KG1 (cell line): ENCODE results near the gene WDR7.

Experiments used
- DNase-seq: peaks from one replicate; lab custom pipeline; 2025; lab: John Stamatoyannopoulos, UW

The WDR7 gene

GRCh38 chr18:56890632-56891031 lies 239.5 kb downstream of the WDR7 start:
- no peak for DNase-seq

- no peak for DNase-seq
Observed at GRCh38 chr18:56891116-56891515, 240.0 kb downstream of the WDR7 start.

DNA sequence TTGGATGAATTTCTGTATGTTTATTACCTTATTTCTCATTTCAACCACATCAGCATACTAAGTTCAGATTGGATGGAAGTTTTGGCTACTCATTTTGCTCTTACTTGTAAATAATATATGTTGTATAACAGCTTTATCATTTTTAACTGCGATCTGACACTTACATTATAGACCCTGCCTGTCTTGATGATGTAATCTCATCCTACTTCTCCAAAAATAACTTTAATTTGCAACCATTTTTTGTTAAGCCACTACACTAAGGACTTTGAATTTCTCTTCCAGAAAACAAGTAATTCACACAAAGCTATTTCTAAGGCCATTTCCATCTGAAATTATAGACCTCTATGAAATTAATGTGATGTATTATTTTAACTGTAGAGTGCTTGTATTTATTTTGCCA lies 240.7 kb downstream of the WDR7 start:
- DNase-seq = no peak

GRCh38 chr18:56897122-56897521 lies 246.0 kb downstream of the WDR7 start:
- DNase-seq = no peak

DNA sequence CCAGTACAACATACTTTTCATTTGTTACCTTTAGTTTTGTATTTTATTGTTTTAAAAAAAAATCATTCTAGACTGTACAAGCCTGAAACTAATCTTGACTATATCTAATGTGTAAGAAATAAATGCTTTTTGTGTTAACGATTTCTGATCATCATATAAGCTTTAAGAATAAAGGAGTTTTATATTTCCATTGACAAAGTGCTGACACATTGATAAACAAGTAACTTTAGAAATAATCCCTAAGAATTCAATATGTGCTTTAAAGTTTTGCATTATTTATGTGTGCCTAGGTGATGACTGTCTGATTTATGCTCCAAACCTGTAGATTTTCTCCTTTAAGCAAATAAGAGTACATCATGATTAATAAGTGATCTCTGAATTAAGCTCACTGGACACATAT lies 248.5 kb downstream of the WDR7 start:
- DNase-seq = no peak

DNA sequence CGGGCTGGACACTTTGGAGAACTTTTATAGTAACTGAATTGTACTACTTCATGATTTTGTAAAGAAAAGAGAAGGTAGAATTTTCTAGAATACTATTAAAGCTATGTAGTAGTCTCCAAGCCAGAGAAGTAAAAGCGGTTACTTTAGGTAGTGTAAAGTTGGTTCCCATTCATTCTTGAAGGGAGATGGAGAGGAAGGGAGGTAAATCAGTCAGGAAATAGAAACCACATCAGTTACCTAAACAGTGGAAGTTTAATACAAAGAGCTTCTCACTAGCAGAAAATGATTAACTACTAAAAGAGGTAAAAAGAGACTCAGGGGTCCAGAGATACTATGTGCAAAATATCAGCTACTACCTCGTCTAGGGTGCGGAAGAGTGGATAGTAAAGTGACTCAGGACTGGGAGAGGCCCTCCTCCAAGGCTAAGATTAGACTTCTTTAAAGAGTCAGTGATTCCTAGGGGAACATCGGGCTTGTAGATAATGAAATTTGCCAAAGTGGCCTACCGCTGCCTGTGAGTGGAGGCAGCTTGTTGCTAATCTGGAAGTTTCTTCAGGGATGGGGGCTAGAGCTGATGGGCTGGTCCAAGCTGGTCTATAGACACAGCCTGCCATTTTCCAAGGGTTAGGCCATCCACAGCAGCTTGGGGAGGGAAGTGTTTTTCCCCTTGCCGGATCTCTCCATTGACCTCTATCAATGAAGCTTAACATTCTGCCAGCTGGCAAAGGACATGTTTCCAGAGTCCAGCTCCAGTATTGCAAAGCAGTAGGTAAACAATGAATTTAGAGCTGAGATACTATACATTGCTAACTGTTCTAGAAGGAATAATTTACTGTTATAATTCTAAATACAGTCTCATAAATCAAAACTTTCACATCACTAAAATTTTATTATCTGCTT lies 249.3 kb downstream of the WDR7 start:
- no peak for DNase-seq

- DNase-seq = no peak
Observed at GRCh38 chr18:56901919-56902318, 250.8 kb downstream of the WDR7 start.

DNA sequence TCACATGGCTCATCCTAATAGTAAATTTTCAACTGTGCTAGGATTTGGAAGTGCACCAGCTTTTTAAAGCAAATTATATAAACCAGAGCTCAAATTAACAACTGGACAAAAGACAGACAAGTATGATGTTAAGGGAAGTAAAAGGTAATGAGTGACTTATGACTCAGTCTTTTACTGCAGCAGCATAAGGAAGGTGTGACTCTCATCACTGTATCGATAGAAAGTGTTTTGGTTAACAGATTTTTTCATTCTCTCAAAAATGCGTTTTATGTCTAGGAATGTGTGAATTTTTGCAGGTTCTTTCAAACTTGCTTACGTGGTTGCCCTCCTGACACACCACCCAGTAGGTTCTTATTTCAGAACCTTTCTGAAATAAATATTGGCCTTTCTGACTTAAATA lies 251.5 kb downstream of the WDR7 start:
- no peak for DNase-seq

- DNase-seq = no peak
Observed at GRCh38 chr18:56903686-56904085, 252.5 kb downstream of the WDR7 start.

GRCh38 chr18:56907771-56908170 lies 256.6 kb downstream of the WDR7 start:
- no peak for DNase-seq

DNA sequence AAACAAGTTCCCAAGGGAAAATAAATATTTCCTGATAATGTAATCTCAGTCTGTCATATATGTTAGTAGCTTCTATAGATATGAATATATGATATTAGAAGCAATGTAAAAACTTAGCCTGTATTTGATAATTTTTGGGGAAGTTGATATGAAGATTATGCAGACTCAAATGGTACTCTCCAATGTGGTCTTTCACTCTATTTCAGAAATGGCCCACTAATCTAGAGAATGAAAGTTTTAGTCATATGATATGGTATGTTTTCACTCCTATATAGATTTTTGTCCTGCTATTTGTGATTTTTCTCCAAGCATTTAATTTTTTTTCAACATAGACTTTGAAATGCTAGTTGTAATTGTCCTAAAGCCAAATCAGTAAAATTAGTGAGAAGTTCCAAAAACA lies 259.1 kb downstream of the WDR7 start:
- DNase-seq = no peak

DNA sequence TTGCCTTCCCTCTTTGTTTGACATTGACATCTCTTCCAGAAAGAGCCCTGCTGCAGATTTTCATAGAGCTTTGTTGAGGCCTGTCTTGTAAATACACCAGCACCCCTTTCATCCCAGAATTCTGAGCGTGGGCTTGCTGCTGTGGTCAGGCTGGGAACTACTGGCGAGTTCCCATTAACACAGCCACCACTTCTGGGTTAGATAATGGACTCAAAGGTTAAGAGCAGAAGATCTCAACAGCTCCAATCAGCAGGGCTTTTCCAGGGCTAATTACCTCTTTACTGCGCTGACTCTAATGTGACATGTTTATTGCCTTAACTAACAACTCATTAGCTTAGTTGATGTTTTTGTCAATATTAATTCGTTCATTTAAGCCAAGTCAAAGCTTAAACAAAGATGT lies 259.8 kb downstream of the WDR7 start:
- DNase-seq = no peak

- DNase-seq = no peak
Observed at GRCh38 chr18:56913941-56914340, 262.8 kb downstream of the WDR7 start.

GRCh38 chr18:56919190-56919589 lies 268.0 kb downstream of the WDR7 start:
- DNase-seq = no peak

- DNase-seq = no peak
Observed at GRCh38 chr18:56921896-56922480, 270.8 kb downstream of the WDR7 start.

DNA sequence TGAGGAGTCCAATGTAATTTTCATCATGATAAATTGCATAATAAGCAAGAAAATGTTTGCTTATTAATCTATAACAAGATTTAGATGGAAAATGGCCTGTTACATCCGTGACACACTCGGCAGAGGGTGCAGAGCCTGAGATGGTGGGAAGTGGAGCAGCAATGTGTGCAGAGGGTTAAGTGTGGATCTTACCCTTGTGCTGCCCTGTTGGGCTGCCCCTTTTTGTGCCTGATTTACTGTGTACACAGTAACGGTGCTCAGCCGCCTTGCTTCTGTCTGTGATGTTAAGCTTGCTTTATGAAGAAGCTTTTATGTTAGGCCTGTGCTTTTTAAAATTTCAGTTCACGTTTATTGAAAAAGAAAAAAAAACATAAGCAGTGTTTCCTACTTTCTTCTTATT lies 275.6 kb downstream of the WDR7 start:
- DNase-seq = no peak

DNA sequence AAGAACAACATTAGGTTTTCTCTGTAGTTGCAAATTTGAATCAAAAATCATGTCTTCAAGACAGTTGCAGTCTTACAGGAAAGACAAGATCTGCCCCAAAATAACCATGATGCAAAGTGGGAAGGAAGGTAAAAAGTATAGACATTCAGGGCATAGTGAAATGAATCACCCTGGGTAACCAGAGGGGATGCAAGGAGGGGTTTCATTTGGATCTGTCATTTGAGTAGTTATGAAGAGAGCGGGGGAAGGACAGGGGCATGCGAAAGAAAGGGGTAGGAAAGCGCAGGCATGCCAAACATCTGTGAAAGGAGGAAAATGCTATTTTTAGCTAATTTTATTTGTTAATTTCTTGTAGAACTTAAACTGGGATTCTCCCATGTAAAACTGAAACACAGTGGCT lies 276.6 kb downstream of the WDR7 start:
- DNase-seq = no peak

DNA sequence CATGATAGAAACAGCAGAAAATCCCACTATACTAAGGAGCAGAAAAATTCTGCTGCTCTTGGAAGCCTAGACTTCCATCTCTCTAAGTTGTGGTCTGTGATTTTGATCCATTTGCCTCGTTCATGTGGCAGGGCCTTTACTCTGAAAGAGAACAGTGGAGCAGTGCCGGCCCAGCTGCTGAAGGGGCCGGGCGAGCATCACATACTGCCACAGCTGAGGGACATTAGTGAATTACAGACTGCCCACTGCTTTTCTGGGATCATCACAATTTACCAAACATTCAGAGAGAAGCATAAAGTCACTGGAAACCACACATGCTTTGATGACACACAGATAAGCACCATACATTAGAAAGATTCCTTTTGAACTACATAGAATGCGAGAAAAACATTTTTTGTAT lies 278.7 kb downstream of the WDR7 start:
- DNase-seq = no peak

DNA sequence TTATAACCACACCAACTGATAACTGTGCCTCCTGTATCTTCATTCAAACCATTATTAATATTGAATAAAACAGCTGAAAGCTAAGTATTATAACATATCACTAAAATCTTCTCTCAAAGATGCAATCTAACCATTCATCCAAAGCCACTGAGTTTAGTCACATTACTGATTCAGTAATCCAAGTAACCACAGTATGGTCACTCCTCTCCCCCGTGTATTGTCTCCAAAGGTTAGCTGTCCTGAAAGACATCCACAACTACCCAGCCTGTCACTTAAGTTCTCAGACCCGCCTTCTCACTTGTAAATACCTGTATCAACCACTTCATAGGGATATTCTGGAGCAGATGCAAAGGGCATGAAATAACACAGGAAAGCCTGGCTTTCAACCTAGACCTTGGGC lies 282.3 kb downstream of the WDR7 start:
- DNase-seq = no peak

DNA sequence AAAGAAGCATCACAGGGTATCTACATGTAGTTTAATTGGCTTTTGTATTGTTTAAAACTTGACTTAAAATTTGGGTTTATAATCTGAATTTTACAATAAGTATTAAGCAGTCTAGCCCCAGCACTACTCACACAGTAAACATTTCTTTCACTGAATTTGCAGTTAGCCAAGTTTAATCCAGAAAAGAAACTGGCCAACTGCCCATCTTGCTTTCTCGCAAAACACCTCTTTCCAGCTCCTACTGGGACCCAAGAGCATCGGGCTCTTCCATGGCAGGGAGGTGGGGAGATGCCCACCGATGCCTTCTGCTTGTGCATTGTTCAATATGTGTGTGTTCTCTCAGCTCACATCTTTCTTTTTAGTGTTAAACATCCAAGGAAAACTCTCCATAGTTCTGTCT lies 283.0 kb downstream of the WDR7 start:
- no peak for DNase-seq

GRCh38 chr18:56934906-56935305 lies 283.7 kb downstream of the WDR7 start:
- no peak for DNase-seq

GRCh38 chr18:56935434-56936040 lies 284.4 kb downstream of the WDR7 start:
- no peak for DNase-seq

DNA sequence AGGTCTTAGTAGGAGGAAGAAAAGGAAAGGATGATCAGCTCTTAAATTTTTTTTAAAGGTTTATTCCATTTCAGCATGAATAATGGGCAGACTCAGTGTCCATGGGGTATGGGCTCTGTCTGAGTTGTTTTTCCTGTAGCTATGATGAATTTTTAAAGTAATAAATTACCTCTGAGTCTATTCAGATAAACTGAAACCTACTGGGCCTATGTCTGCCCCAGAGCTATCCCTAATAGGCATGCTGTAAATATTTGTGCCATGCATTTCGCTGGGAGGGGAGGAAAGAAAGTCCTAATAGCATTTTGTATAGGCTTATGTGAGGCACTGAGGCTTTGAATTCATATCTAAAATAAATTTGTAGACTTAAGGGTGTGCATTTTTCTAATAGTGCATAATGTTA lies 285.3 kb downstream of the WDR7 start:
- DNase-seq = no peak
